GM12878 (cell line): ENCODE measurements around the gene CNTN4. TPM values are rescaled to one million over a fixed set of nuclear protein-coding genes. Genes with fewer than 3 reads are reported as not detected.

Source experiments
- ATAC-seq: fragments of 200-7000 bp; cut with Tn5 transposase; 3 replicates; pipeline ENCODE4 v1.9.1; 2020; ENCODE audit warnings: mild to moderate bottlenecking, moderate library complexity
- BruUV-seq: library from RNA; stranded (reverse); fragments of 400-500 nt; replicated peaks from 2 replicates; lab custom pipeline; 2021; lab: Mats Ljungman, UMichigan
- CTCF ChIA-PET: fragments of 300-600 bp; sonication (Branson Sonifier 250); formaldehyde crosslinking; extraction: SDS; loops from one replicate; lab custom pipeline; 2021; ENCODE audit warnings: inconsistent platforms; lab: Yijun Ruan, JAX
- POLR2A ChIA-PET: fragments of 350-600 bp; formaldehyde crosslinking; extraction: SDS; loops from one replicate; lab custom pipeline; 2021; ENCODE audit warnings: inconsistent platforms; lab: Charles Lee
- RAD21 ChIA-PET: fragments of 300-600 bp; sonication (Branson Sonifier 250); formaldehyde crosslinking; loops from one replicate; lab custom pipeline; 2023; ENCODE audit warnings: antibody characterized with exemption; ENCODE audit not compliant: unreplicated experiment; lab: Charles Lee
- SMC1A ChIA-PET: fragments of 300-600 bp; sonication (Branson Sonifier 250); formaldehyde crosslinking; loops from one replicate; lab custom pipeline; 2023; ENCODE audit not compliant: unreplicated experiment, uncharacterized antibody; lab: Charles Lee
- DNase-seq: peaks from one replicate; pipeline ENCODE4 v3.0.0-alpha.2; 2011; ENCODE audit warnings: low read depth, low spot score
- FAIRE-seq: peaks from 3 replicates; lab custom pipeline; 2011; peaks lifted over from hg19 to GRCh38; lab: Jason Lieb, UNC
- H2AFZ ChIP-seq: 2 replicates; pipeline ENCODE4 v1.6.0; 2011; ENCODE audit warnings: low read depth, low read length, control low read depth; ENCODE audit not compliant: control insufficient read depth
- H3K27ac ChIP-seq: 2 replicates; pipeline ENCODE4 v1.5.1; 2011; ENCODE audit warnings: control low read depth; ENCODE audit not compliant: control insufficient read depth, insufficient read depth
- H3K27me3 ChIP-seq, 2 experiments: replicated peaks in 1 of 2; 2 replicates each; pipeline versions ENCODE4 v1.6.0 to v1.6.1; 2011; ENCODE audit warnings: low read length in 1 of 2; ENCODE audit not compliant: control insufficient read depth in 2 of 2, insufficient read depth in 2 of 2
- H3K36me3 ChIP-seq, 2 experiments: 2 replicates each; pipeline ENCODE4 v1.5.1; 2011; ENCODE audit warnings: low read length in 1 of 2; ENCODE audit not compliant: control insufficient read depth in 2 of 2, insufficient read depth in 2 of 2
- H3K4me1 ChIP-seq: 2 replicates; pipeline ENCODE4 v1.6.1; 2011; ENCODE audit warnings: mild to moderate bottlenecking, low read length, moderate library complexity, mixed read lengths; ENCODE audit not compliant: control insufficient read depth, insufficient read depth
- H3K4me2 ChIP-seq: 2 replicates; pipeline ENCODE4 v1.6.0; 2011; ENCODE audit warnings: control low read depth; ENCODE audit not compliant: control insufficient read depth, insufficient read depth
- H3K4me3 ChIP-seq: fragments of 200-600 bp; sonication (generic); 2 replicates; pipeline ENCODE4 v1.5.1; 2016
- H3K79me2 ChIP-seq: 2 replicates; pipeline ENCODE4 v1.6.0; 2011; ENCODE audit warnings: low read length; ENCODE audit not compliant: control insufficient read depth, insufficient read depth
- H3K9ac ChIP-seq: 2 replicates; pipeline ENCODE4 v1.8.0; 2011; ENCODE audit warnings: low read length, control low read depth, mixed read lengths; ENCODE audit not compliant: control insufficient read depth, insufficient read depth
- H3K9me3 ChIP-seq: replicated peaks from 3 replicates; pipeline ENCODE4 v1.5.1; 2011; ENCODE audit warnings: mild to moderate bottlenecking, low read length; ENCODE audit not compliant: control insufficient read depth, insufficient read depth
- H4K20me1 ChIP-seq: 2 replicates; pipeline ENCODE4 v1.6.0; 2011; ENCODE audit not compliant: control insufficient read depth, insufficient read depth
- CEBPB ChIP-seq, 2 experiments: fragments of 150-350 bp in 1 of 2; IDR thresholded peaks; 2 replicates each; pipeline ENCODE4 v1.6.1; 2012 to 2014; ENCODE audit warnings: low read depth in 2 of 2, low read length in 2 of 2, borderline replicate concordance in 1 of 2, inconsistent platforms in 1 of 2
- EGR1 ChIP-seq, 2 experiments: IDR thresholded peaks; 1 replicate in 1 of 2; 2 replicates in 1 of 2; pipeline ENCODE4 v1.6.1; 2011 to 2012; ENCODE audit warnings: low read depth in 2 of 2, low read length in 2 of 2, borderline replicate concordance in 1 of 2, mild to moderate bottlenecking in 1 of 2, moderate library complexity in 1 of 2
- FOS ChIP-seq: IDR thresholded peaks from 3 replicates; pipeline ENCODE4 v1.6.1; 2011; ENCODE audit warnings: borderline replicate concordance; ENCODE audit not compliant: insufficient read length; ENCODE audit errors: extremely low read depth
- IKZF1 ChIP-seq: fragments of 450-650 bp; conservative IDR thresholded peaks from 2 replicates; pipeline ENCODE4 v1.6.1; 2017; ENCODE audit warnings: antibody characterized with exemption, mild to moderate bottlenecking
- KDM1A ChIP-seq: fragments of 200-600 bp; sonication (generic); IDR thresholded peaks from 2 replicates; pipeline ENCODE4 v1.6.1; 2016; ENCODE audit warnings: borderline replicate concordance
- KLF5 ChIP-seq: fragments of 450-650 bp; IDR thresholded peaks from 2 replicates; pipeline ENCODE4 v1.6.1; 2014; ENCODE audit warnings: mild to moderate bottlenecking; ENCODE audit not compliant: partially characterized antibody
- NR2C1 ChIP-seq: fragments of 450-650 bp; IDR thresholded peaks from 2 replicates; pipeline ENCODE4 v1.6.1; 2017; ENCODE audit warnings: antibody characterized with exemption, mild to moderate bottlenecking, moderate library complexity
- POLR2A ChIP-seq: IDR thresholded peaks from 2 replicates; pipeline ENCODE4 v1.6.1; 2011; ENCODE audit warnings: low read depth, mild to moderate bottlenecking, low read length
- SRF ChIP-seq, 2 experiments: IDR thresholded peaks; 2 replicates each; pipeline ENCODE4 v1.6.1; 2011; ENCODE audit warnings: low read depth in 2 of 2, low read length in 2 of 2, mild to moderate bottlenecking in 1 of 2, moderate library complexity in 1 of 2
- YBX1 ChIP-seq: fragments of 450-650 bp; IDR thresholded peaks from 2 replicates; pipeline ENCODE4 v1.6.1; 2016; ENCODE audit warnings: antibody characterized with exemption
- whole genome bisulfite sequencing: methylation state at CpG from one replicate; pipeline ENCODE4 v1.1.6; 2016; ENCODE audit warnings: low lambda C conversion rate; ENCODE audit not compliant: insufficient replicate concordance, insufficient coverage; ENCODE audit errors: missing lambda C conversion rate; 5-methylcytosine and 5-hydroxymethylcytosine counted together
- in situ Hi-C: fragments of 300-500 bp; cut with MboI; formaldehyde crosslinking; loops from 9 replicates; pipeline ENCODE4 v1.14.3; 2018; ENCODE audit warnings: mixed read lengths
- intact Hi-C: fragments of 100-400 bp; cut with micrococcal nuclease; formaldehyde crosslinking; loops from one replicate; pipeline ENCODE4 v1.14.2; 2022; ENCODE audit not compliant: unreplicated experiment
- polyA plus RNA-seq, 11 experiments: library from polyadenylated mRNA; depleted of rRNA in 4 of 11; unstranded in 6 of 11; stranded (reverse) in 5 of 11; fragments of >200 nt; fragmentation: Nextera tagmentation in 4 of 11; fragmentation: Illumina TruSeq in 1 of 11; extraction: Ambion mirVana in 4 of 11; extraction: Trizol in 1 of 11; gene quantifications; 1 replicate in 1 of 11; 2 replicates in 10 of 11; pipeline versions ENCODE4 v1.2.1 to v1.2.3, GENCODE V29; 2011 to 2016; ENCODE audit warnings: inconsistent platforms in 2 of 11, missing spikeins in 2 of 11, low read depth in 1 of 11
- total RNA-seq, 4 experiments: library from RNA; depleted of rRNA in 3 of 4; stranded (reverse); fragments of >200 nt in 3 of 4; fragmentation: Illumina TruSeq in 1 of 4; extraction: Trizol in 1 of 4; gene quantifications; 2 replicates each; pipeline versions ENCODE4 v1.2.1 to v1.2.3, GENCODE V29; 2013 to 2021
- TF ChIP-seq, protein P1 (sequence below): fragments of 450-650 bp; IDR thresholded peaks from 2 replicates; pipeline ENCODE4 v1.6.1; 2016; ENCODE audit warnings: mild to moderate bottlenecking, moderate library complexity, borderline replicate concordance
- TF ChIP-seq, protein P2 (sequence below): fragments of 450-650 bp; IDR thresholded peaks from 2 replicates; pipeline ENCODE4 v1.6.1; 2018; ENCODE audit warnings: borderline replicate concordance, mild to moderate bottlenecking; ENCODE audit not compliant: partially characterized antibody

CNTN4 gene
- total and polyA plus RNA-seq, 10 of the 15 experiments (the other 5 are each of a cell fraction or from before 2014, with no cell fraction given) = 0.05 to 0.43 (median 0.15) TPM; not detected in 1

DNA sequence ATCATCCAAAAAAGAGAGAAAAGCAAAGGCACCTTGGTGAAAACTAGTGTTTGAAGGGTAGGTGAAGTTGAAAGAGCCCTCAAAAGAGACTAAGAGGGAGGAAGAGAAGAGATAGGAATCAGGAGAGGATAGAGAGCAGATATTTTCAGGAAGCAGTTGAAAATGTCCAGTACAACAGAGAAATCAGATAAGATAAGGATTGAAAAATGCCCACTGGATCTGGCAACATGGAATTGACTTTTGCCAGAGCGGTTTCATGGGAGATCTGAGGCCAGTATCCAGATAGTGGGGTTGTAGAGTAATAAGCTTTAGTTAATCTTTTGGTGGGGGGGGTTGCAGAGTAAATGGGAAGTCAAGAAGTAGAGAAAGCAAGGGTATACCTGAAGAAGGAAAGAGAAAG lies 674.1 kb downstream of the CNTN4 start:
- peaks cover 0 to 2% of the 10 kb centered on the region in 2 experiments; a peak in 1 of 4 replicates for H3K27me3 ChIP-seq
- H3K27ac ChIP-seq = no peak overlapping the region
- no peak overlapping the region for H3K4me2 ChIP-seq
- TF ChIP-seq YBX1 (no peak), POLR2A (no peak), NR2C1 (no peak), KDM1A (no peak), SRF (IDR thresholded peaks at IDR 0.05; ENCODE audit: low read depth in 2 of 2, low read length in 2 of 2) (no peak), IKZF1 (no peak), FOS (no peak), CEBPB (IDR thresholded peaks at IDR 0.05; ENCODE audit: borderline replicate concordance in 1 of 2, low read depth in 2 of 2, low read length in 2 of 2) (no peak), EGR1 (IDR thresholded peaks at IDR 0.05; ENCODE audit: borderline replicate concordance in 1 of 2, low read depth in 2 of 2, low read length in 2 of 2) (no peak), KLF5 (no peak)
- TF ChIP-seq, protein P1, sequence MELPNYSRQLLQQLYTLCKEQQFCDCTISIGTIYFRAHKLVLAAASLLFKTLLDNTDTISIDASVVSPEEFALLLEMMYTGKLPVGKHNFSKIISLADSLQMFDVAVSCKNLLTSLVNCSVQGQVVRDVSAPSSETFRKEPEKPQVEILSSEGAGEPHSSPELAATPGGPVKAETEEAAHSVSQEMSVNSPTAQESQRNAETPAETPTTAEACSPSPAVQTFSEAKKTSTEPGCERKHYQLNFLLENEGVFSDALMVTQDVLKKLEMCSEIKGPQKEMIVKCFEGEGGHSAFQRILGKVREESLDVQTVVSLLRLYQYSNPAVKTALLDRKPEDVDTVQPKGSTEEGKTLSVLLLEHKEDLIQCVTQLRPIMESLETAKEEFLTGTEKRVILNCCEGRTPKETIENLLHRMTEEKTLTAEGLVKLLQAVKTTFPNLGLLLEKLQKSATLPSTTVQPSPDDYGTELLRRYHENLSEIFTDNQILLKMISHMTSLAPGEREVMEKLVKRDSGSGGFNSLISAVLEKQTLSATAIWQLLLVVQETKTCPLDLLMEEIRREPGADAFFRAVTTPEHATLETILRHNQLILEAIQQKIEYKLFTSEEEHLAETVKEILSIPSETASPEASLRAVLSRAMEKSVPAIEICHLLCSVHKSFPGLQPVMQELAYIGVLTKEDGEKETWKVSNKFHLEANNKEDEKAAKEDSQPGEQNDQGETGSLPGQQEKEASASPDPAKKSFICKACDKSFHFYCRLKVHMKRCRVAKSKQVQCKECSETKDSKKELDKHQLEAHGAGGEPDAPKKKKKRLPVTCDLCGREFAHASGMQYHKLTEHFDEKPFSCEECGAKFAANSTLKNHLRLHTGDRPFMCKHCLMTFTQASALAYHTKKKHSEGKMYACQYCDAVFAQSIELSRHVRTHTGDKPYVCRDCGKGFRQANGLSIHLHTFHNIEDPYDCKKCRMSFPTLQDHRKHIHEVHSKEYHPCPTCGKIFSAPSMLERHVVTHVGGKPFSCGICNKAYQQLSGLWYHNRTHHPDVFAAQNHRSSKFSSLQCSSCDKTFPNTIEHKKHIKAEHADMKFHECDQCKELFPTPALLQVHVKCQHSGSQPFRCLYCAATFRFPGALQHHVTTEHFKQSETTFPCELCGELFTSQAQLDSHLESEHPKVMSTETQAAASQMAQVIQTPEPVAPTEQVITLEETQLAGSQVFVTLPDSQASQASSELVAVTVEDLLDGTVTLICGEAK = no peak
- TF ChIP-seq, protein P2, sequence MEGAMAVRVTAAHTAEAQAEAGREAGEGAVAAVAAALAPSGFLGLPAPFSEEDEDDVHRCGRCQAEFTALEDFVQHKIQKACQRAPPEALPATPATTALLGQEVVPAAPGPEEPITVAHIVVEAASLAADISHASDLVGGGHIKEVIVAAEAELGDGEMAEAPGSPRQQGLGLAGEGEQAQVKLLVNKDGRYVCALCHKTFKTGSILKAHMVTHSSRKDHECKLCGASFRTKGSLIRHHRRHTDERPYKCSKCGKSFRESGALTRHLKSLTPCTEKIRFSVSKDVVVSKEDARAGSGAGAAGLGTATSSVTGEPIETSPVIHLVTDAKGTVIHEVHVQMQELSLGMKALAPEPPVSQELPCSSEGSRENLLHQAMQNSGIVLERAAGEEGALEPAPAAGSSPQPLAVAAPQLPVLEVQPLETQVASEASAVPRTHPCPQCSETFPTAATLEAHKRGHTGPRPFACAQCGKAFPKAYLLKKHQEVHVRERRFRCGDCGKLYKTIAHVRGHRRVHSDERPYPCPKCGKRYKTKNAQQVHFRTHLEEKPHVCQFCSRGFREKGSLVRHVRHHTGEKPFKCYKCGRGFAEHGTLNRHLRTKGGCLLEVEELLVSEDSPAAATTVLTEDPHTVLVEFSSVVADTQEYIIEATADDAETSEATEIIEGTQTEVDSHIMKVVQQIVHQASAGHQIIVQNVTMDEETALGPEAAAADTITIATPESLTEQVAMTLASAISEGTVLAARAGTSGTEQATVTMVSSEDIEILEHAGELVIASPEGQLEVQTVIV = no peak
- TF ChIP-seq, all 136 proteins: peak for 0
- ChIA-PET POLR2A (no interaction called here), CTCF (no interaction called here), RAD21 (no interaction called here), SMC1A (no interaction called here)
- ATAC-seq (no peak), FAIRE-seq (no peak), DNase-seq (no peak)
- no peaks in the 10 kb centered on the region for H4K20me1 ChIP-seq
- H3K4me3 ChIP-seq = no peak overlapping the region
- no peaks in the 10 kb centered on the region; the same call in 2 of the 3 replicates for H3K9me3 ChIP-seq
- in situ Hi-C loops = no loop called here
- H3K4me1 ChIP-seq = no peaks in the 10 kb centered on the region
- H3K79me2 ChIP-seq = no peaks in the 10 kb centered on the region
- WGBS = 11% methylated on average over 1 of the region's 1 CpG
- BruUV-seq = no TSS peak
- no peaks in the 10 kb centered on the region for H3K36me3 ChIP-seq
- H3K9ac ChIP-seq = no peak overlapping the region
- H2AFZ ChIP-seq = no peak overlapping the region
- intact Hi-C loops = no loop called here
